Prostate gland (tissue), 2 donors: ENCODE data around the gene GFOD2.

Source experiments
- POLR2A ChIP-seq: fragments of 450-650 bp; IDR thresholded peaks from one replicate; pipeline ENCODE4 v1.6.1; 2016; ENCODE audit warnings: antibody characterized with exemption, mild to moderate bottlenecking
- POLR2AphosphoS5 ChIP-seq: sonication (generic); formaldehyde crosslinking; IDR thresholded peaks from one replicate; pipeline ENCODE4 v1.6.1; 2017; ENCODE audit warnings: antibody characterized with exemption
- TF ChIP-seq, protein P1 (sequence below), 4 experiments: fragments of 200-600 bp in 2 of 4; fragments of 450-650 bp in 2 of 4; sonication (generic) in 2 of 4; IDR thresholded peaks; 1 replicate in 3 of 4; 2 replicates in 1 of 4; pipeline ENCODE4 v1.5.1; 2016 to 2019; ENCODE audit warnings: antibody characterized with exemption in 4 of 4, mild to moderate bottlenecking in 2 of 4, moderate library complexity in 2 of 4

DNA sequence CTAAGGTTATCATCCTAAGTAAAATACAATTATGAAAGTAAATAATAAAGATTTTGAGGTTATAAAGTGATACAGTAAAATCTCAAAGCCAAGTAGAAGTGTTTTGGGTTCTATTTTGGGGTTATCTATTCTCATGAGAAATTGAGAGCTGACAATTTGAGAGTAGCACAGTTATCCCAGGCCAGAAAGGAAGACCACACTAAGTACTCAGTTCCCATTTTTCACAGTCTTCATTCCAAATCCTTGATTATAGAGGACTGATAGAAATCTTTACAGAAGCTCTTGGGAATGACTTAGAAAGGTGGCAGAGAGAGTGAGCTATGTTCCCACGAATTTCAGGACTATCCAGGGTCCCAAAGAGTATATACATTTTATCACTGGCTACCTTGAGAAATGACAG is 4.6 kb downstream of the GFOD2 start:
- TF ChIP-seq, protein P1, sequence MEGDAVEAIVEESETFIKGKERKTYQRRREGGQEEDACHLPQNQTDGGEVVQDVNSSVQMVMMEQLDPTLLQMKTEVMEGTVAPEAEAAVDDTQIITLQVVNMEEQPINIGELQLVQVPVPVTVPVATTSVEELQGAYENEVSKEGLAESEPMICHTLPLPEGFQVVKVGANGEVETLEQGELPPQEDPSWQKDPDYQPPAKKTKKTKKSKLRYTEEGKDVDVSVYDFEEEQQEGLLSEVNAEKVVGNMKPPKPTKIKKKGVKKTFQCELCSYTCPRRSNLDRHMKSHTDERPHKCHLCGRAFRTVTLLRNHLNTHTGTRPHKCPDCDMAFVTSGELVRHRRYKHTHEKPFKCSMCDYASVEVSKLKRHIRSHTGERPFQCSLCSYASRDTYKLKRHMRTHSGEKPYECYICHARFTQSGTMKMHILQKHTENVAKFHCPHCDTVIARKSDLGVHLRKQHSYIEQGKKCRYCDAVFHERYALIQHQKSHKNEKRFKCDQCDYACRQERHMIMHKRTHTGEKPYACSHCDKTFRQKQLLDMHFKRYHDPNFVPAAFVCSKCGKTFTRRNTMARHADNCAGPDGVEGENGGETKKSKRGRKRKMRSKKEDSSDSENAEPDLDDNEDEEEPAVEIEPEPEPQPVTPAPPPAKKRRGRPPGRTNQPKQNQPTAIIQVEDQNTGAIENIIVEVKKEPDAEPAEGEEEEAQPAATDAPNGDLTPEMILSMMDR (IDR thresholded peaks at IDR 0.05) = no peak
- TF ChIP-seq POLR2A = no peak
- TF ChIP-seq POLR2AphosphoS5 = no peak
